Renal cortex interstitium (tissue), 15 donors: ENCODE results near the gene MAPKAPK2. TPM values are rescaled to one million over a fixed set of nuclear protein-coding genes. Genes with fewer than 3 reads are reported as not detected.
A peak's percentile ranks its signal among the peaks of the same experiment; 100 is the strongest.
"Not testable (repeated sequence)": the region's sequence is repeated elsewhere in the genome, so short reads cannot be mapped to it uniquely, and the experiment has no call there.

Experiments used
- DNase-seq, 11 donors: peaks; one replicate each; pipeline ENCODE4 v3.0.0-alpha.2; 2013; ENCODE audit warnings: low read depth in 9 of 11, low spot score in 4 of 11; ENCODE audit errors: extremely low read depth in 1 of 11
- long read RNA-seq, 16 experiments: transcript quantifications; one replicate each; lab custom pipeline, GENCODE V29; 2026
- polyA plus RNA-seq, 3 donors: library from polyadenylated mRNA; unstranded; fragments of 120-200 nt; gene quantifications; one replicate each; pipeline ENCODE4 v1.2.1, GENCODE V29; 2013; ENCODE audit not compliant: insufficient read length in 3 of 3

The MAPKAPK2 gene
- polyA plus RNA-seq, result 10 to 100 TPM; 73.7 to 86.1 (median 78.5) TPM
- long read RNA-seq, donor 1, transcript MAPKAPK2-202 (10 exons, 2,961 nt), result major isoform, 19 of 25 reads
- long read RNA-seq, donor 1, partial matches to known transcripts, result 6 of 25 reads
- long read RNA-seq, donor 1, other reads (novel, unspliced or antisense), result 0 of 25 reads
- long read RNA-seq, donor 2, transcript MAPKAPK2-202 (10 exons, 2,961 nt), result major isoform, 10 of 18 reads
- long read RNA-seq, donor 2, partial matches to known transcripts, result 7 of 18 reads
- long read RNA-seq, donor 2, other reads (novel, unspliced or antisense), result 0 of 18 reads
- long read RNA-seq, donor 3, transcript MAPKAPK2-202 (10 exons, 2,961 nt), result major isoform, 19 of 31 reads
- long read RNA-seq, donor 3, partial matches to known transcripts, result 12 of 31 reads
- long read RNA-seq, donor 3, other reads (novel, unspliced or antisense), result 0 of 31 reads
- long read RNA-seq, donor 4, transcript MAPKAPK2-202 (10 exons, 2,961 nt), result major isoform, 12 of 42 reads
- long read RNA-seq, donor 4, partial matches to known transcripts, result 30 of 42 reads
- long read RNA-seq, donor 4, other reads (novel, unspliced or antisense), result 0 of 42 reads
- long read RNA-seq, donor 5, result 0 reads
- long read RNA-seq, donor 6, transcript MAPKAPK2-202 (10 exons, 2,961 nt), result major isoform, 13 of 24 reads
- long read RNA-seq, donor 6, partial matches to known transcripts, result 11 of 24 reads
- long read RNA-seq, donor 6, other reads (novel, unspliced or antisense), result 0 of 24 reads
- long read RNA-seq, donor 7, transcript MAPKAPK2-202 (10 exons, 2,961 nt), result major isoform, 15 of 69 reads
- long read RNA-seq, donor 7, partial matches to known transcripts, result 54 of 69 reads
- long read RNA-seq, donor 7, other reads (novel, unspliced or antisense), result 0 of 69 reads
- long read RNA-seq, donor 8, transcript MAPKAPK2-202 (10 exons, 2,961 nt), result major isoform, 15 of 21 reads
- long read RNA-seq, donor 8, partial matches to known transcripts, result 5 of 21 reads
- long read RNA-seq, donor 8, other reads (novel, unspliced or antisense), result 0 of 21 reads
- long read RNA-seq, donor 9, transcript MAPKAPK2-202 (10 exons, 2,961 nt), result major isoform, 10 of 15 reads
- long read RNA-seq, donor 9, partial matches to known transcripts, result 5 of 15 reads
- long read RNA-seq, donor 9, other reads (novel, unspliced or antisense), result 0 of 15 reads
- long read RNA-seq, donor 10, transcript MAPKAPK2-202 (10 exons, 2,961 nt), result major isoform, 7 of 14 reads
- long read RNA-seq, donor 10, partial matches to known transcripts, result 7 of 14 reads
- long read RNA-seq, donor 10, other reads (novel, unspliced or antisense), result 0 of 14 reads
- long read RNA-seq, donor 11, transcript MAPKAPK2-202 (10 exons, 2,961 nt), result major isoform, 10 of 10 reads
- long read RNA-seq, donor 11, partial matches to known transcripts, result 0 of 10 reads
- long read RNA-seq, donor 11, other reads (novel, unspliced or antisense), result 0 of 10 reads
- long read RNA-seq, donor 12, transcript MAPKAPK2-202 (10 exons, 2,961 nt), result major isoform, 7 of 24 reads
- long read RNA-seq, donor 12, partial matches to known transcripts, result 17 of 24 reads
- long read RNA-seq, donor 12, other reads (novel, unspliced or antisense), result 0 of 24 reads
- long read RNA-seq, donor 13, transcript MAPKAPK2-202 (10 exons, 2,961 nt), result major isoform, 28 of 134 reads
- long read RNA-seq, donor 13, partial matches to known transcripts, result 106 of 134 reads
- long read RNA-seq, donor 13, other reads (novel, unspliced or antisense), result 0 of 134 reads
- long read RNA-seq, donor 14, transcript MAPKAPK2-202 (10 exons, 2,961 nt), result major isoform, 9 of 37 reads
- long read RNA-seq, donor 14, partial matches to known transcripts, result 28 of 37 reads
- long read RNA-seq, donor 14, other reads (novel, unspliced or antisense), result 0 of 37 reads
- long read RNA-seq, donor 15, transcript MAPKAPK2-202 (10 exons, 2,961 nt), result major isoform, 11 of 11 reads
- long read RNA-seq, donor 15, partial matches to known transcripts, result 0 of 11 reads
- long read RNA-seq, donor 15, other reads (novel, unspliced or antisense), result 0 of 11 reads
- long read RNA-seq, donor 16, transcript MAPKAPK2-202 (10 exons, 2,961 nt), result major isoform, 43 of 44 reads
- long read RNA-seq, donor 16, partial matches to known transcripts, result 0 of 44 reads
- long read RNA-seq, donor 16, other reads (novel, unspliced or antisense), result 0 of 44 reads

DNA sequence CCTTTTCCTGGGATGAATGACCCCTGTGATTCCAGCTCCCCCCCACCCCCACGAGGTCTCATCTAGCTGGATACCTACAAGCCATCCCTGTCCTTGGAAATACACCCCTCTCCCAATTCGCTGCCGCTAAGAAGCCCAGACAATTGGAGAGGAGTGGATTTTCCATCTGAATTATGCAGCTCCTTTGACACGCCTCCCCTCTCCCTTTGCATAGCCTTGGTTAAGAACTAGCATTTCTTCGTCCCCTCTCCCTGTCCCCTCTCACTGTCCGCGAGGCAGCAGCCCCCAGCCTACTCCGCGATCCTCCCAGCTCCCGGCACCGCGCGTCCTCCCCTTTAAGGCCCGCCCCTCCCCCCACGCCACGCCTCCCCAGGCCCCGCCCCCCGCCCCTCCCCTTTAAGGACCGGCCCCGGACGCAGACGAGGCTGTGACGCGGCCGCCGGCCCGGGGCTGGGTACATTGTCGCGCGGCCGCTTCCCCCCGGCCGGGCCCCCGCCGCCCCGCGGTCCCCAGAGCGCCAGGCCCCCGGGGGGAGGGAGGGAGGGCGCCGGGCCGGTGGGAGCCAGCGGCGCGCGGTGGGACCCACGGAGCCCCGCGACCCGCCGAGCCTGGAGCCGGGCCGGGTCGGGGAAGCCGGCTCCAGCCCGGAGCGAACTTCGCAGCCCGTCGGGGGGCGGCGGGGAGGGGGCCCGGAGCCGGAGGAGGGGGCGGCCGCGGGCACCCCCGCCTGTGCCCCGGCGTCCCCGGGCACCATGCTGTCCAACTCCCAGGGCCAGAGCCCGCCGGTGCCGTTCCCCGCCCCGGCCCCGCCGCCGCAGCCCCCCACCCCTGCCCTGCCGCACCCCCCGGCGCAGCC, at the start of gene MAPKAPK2:
Gene MAPKAPK2 (plus strand): TSS at position 428 of the 856 bp plus-strand sequence. CDS start 325 bp downstream, at position 753.
- peak in 4 of 11 donors; percentile 54 to 67 (median 56) for DNase-seq

DNA sequence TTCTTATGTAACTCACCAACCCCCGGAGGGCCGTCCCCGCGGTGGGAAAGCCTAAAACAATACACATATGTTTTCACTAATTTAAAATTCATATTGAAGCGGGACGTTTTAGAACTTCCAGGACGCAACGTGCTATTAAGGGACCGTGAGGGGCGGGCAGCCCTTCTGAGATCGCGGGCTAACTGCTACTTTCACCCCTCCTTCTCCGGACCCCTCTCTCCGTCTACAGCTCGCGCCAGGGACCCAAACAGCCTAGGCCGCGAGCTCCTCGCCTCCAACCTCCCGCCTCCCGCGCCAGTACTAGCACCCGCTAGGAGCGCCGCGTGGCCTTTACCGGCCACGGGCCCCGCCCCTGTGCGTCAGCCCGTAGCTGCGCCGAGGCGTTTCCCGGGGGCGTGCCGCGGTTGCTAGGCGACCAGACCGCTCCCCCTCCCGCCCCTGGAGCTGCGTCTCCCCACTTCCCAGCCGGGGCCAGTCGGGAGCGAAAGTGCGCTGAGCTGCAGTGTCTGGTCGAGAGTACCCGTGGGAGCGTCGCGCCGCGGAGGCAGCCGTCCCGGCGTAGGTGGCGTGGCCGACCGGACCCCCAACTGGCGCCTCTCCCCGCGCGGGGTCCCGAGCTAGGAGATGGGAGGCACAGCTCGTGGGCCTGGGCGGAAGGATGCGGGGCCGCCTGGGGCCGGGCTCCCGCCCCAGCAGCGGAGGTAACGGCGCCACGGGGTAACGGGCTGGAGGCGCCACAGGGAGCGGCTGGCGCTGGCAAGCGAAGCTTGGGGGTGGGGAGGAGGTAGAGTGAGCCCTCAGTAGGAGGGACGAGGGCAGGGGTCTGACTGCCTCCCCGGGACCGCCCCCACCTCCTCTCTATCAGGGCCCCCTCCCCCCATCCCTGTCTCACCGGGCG, 49.4 kb upstream of the MAPKAPK2 start, which contains the start of gene DYRK3:
Gene DYRK3 (plus strand): TSS at position 457 of the 898 bp plus-strand sequence. CDS start 168 bp downstream, at position 625.
- DNase-seq, result peak; percentile 64 to 89 (median 81)

GRCh38 chr1:206635978-206636345, 48.7 kb upstream of the MAPKAPK2 start:
- no peak for DNase-seq

- DNase-seq, result no peak
These were observed 48.0 kb upstream of the MAPKAPK2 start for GRCh38 chr1:206636671-206637070.

DNA sequence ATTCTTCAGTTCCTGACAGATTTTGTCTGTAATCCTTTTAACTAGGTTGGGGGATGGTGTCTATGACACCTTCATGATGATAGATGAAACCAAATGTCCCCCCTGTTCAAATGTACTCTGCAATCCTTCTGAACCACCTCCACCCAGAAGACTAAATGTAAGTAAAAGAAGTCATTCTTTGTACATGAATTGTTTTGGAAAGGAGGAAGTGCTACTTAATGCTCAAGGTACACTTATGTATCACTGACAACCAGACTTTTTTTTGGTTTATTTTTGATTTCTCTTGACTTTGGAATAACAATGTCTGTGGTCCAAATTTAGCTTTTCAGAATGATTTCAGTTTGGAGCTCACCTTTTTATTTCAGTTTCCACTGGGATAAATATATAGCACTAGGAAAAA, 47.1 kb upstream of the MAPKAPK2 start:
- DNase-seq, result no peak

- DNase-seq, result not testable (repeated sequence)
These were observed 42.6 kb upstream of the MAPKAPK2 start for GRCh38 chr1:206642074-206642473.

GRCh38 chr1:206643118-206643698, 41.5 kb upstream of the MAPKAPK2 start:
- DNase-seq, result no peak

- no peak for DNase-seq
These were observed 38.2 kb upstream of the MAPKAPK2 start for GRCh38 chr1:206646504-206646903.

GRCh38 chr1:206647224-206647623, 37.5 kb upstream of the MAPKAPK2 start:
- no peak for DNase-seq

DNA sequence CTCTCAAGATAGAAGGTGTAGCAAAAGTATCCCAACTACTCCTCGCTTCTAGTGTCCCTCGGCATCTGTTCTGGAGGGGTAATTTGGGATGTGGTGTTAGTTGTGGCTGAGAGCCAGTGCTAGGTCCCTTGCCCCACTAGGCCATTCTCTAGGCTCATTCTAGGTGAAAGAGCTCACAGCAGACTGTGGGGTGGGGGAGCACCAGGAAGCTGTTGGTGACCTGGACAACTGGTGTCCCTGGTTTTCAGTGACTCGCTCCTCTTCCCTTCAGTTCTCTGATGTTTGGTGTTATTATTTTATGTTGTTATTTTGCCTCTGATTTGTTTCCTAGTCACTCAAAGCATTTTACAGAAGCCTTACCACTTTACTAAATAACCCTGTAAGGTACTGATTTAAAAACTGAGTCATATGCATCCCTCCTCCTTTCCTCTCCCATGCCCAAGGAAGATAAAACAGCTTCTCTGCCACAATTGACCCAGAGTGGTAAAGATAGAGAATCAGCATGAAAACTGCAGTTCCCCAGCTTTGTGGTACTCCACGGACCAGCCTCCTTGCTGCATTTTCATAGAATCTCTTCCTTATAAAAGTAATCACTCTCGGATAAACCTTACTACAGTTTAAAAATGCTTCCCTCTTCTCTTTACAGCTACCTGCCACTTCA, 35.3 kb upstream of the MAPKAPK2 start:
- no peak for DNase-seq

DNA sequence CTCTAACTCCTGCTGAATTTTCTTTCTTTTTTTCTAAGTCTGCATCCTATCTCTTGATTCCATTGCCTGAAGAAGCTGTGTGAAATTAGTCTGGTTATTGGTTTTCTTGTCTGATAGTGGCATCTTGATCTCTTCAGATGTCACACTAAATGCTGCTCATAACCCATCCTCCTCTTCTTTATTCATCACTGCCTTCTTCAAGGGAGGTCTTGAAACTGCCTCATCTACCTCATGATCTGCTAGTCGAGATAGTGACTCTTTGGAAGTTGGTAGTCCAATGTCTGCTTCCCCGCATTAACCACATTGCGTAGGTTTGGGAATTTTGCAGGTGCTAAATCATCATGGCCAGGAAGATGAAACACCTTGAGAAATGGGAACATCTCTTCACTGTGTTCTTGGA, 33.7 kb upstream of the MAPKAPK2 start:
- DNase-seq, result no peak

GRCh38 chr1:206651958-206652890, 32.5 kb upstream of the MAPKAPK2 start:
- no peak for DNase-seq

DNA sequence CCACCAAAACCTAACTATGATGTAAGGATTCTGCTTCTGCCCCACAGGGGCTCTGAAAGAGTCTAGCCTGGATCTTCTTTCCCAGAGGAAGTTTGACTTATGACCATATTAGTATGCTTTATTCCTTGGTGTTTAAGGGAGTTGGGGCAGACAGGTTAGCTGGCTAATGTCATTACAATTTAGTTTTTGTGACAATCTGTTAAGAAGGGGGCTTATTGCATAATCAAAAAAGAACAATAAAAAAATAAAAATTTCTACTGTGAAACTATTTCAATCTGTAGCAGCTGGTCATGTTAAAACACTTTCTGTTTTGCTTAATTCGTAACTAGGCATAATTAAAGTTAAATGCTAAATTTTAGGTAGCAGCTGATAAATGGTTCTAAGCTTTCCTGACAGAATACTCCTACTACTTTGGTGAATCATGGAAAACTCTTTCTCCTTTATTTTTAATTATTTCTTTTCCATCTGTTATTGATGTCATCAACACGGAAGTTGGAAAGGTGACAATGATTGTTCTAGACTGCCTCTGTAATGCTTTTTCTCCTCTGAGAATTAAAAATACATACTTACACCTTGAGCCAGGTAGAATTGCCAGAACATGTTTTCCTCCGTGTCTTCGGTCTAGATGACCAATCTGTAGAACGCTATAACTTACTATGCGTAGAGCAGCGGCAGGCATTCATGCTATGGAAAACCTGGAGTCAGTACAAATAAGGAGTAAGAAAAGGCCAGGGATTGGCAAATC, 30.8 kb upstream of the MAPKAPK2 start:
- no peak for DNase-seq
